ENCODE measurements around the gene ZCCHC2. TPM values are rescaled to one million over a fixed set of nuclear protein-coding genes. Genes with fewer than 3 reads are reported as not detected.

The ZCCHC2 gene
- total RNA-seq, 2 donors from 2014 or later, result 45.4 to 50.4 TPM

DNA sequence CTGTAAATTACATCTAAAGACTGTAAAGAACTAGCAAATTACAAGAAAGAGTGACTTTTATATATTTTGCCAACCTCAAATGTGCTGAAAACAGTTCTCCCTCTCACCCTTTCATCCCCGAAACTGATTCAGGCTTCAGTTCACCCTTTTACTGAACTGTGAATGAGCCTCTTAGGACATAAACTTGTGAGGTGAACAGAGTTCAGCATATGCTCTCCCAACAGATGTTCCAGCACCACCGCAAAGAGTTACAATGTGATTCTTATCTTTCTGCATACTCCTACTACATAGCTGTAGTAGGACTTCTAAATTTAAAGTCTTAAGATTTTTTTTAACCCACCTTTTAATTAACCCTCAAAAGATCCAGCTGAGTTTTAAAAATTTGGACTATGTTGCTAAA, 1.2 kb upstream of the ZCCHC2 start:
- Mint-ChIP-seq H3K4me1 (peaks cover 10% of the 10 kb centered on the region), H3K27me3 (no peaks in the 10 kb centered on the region), H3K9me3 (no peaks in the 10 kb centered on the region), H3K4me3 (peak overlapping the region; percentile 83), H3K36me3 (ENCODE audit: low read depth) (peaks cover 18% of the 10 kb centered on the region), H3K27ac (peak overlapping the region; percentile 89)
- no peak for ATAC-seq (replicated peaks)

DNA sequence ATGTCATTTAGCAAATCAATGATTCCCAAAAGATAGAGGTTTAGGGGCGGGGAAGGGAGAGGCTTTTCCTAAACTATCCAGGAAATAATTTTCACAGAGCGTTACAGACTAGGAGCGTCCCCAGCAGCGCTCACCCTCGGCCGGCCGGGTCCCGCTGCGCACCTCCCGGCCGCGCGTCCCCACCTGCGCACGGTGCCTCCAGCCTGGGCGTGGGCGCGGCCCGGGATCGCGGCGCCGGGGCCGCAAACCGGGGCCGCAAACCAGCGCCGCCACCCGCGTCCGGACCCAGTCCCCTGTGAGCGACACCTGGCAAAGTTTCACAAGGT, 684 bp upstream of the ZCCHC2 start:
- Mint-ChIP-seq H3K4me1 (peaks cover 10% of the 10 kb centered on the region), H3K4me3 (peak overlapping the region; percentile 83), H3K36me3 (ENCODE audit: low read depth) (peaks cover 18% of the 10 kb centered on the region), H3K9me3 (no peaks in the 10 kb centered on the region), H3K27ac (peak overlapping the region; percentile 89), H3K27me3 (no peaks in the 10 kb centered on the region)
- ATAC-seq (replicated peaks), result no peak

DNA sequence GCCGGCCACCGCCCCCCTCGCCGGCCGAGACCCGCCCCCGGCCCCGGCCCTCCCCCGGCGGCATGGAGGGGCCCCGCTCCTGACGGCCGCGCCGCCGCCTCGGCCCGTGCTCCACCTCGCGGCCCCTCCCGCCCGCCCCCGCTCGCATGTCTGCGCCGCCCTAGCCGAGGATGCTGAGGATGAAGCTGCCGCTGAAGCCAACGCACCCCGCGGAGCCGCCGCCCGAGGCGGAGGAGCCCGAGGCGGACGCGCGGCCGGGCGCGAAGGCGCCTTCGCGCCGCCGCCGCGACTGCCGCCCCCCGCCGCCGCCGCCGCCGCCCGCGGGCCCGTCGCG, 397 bp downstream of the ZCCHC2 start:
- H3K36me3 Mint-ChIP-seq (ENCODE audit: low read depth), result peaks cover 18% of the 10 kb centered on the region

DNA sequence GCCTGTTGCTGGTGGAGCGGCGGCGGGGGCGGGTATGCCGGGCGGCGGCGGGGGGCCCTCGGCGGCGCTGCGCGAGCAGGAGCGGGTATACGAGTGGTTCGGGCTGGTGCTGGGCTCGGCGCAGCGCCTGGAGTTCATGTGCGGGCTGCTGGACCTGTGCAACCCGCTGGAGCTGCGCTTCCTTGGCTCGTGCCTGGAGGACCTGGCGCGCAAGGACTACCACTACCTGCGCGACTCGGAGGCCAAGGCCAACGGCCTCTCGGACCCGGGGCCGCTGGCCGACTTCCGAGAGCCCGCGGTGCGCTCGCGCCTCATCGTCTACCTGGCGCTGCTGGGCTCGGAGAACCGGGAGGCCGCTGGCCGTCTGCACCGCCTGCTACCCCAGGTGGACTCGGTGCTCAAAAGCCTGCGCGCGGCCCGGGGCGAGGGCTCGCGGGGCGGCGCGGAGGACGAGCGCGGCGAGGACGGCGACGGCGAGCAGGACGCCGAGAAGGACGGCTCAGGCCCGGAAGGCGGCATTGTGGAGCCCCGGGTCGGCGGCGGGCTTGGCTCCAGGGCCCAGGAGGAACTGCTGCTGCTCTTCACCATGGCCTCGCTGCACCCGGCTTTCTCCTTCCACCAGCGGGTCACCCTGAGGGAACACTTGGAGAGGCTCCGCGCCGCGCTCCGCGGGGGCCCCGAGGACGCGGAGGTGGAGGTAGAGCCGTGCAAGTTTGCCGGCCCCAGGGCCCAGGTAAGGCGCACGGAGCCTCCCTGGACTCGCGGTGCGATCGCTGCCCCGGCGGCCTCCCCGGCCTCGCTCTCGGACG, 1.0 kb downstream of the ZCCHC2 start:
- no peaks in the 10 kb centered on the region for H3K9me3 Mint-ChIP-seq
- H3K36me3 Mint-ChIP-seq (ENCODE audit: low read depth), result peaks cover 18% of the 10 kb centered on the region
- H3K4me1 Mint-ChIP-seq, result peaks cover 10% of the 10 kb centered on the region
- peak overlapping the region; percentile 96 for H3K4me3 Mint-ChIP-seq
- H3K27ac Mint-ChIP-seq, result no peak overlapping the region
- no peaks in the 10 kb centered on the region for H3K27me3 Mint-ChIP-seq
- peak; percentile 4 for ATAC-seq (replicated peaks)

More for the DNA sequence above, 397 bp downstream of the ZCCHC2 start:
- peak overlapping the region; percentile 83 for H3K4me3 Mint-ChIP-seq
- H3K4me1 Mint-ChIP-seq, result peaks cover 10% of the 10 kb centered on the region
- no peaks in the 10 kb centered on the region for H3K9me3 Mint-ChIP-seq
- H3K27ac Mint-ChIP-seq, result no peak overlapping the region
- no peak for ATAC-seq (replicated peaks)
- H3K27me3 Mint-ChIP-seq, result no peaks in the 10 kb centered on the region

DNA sequence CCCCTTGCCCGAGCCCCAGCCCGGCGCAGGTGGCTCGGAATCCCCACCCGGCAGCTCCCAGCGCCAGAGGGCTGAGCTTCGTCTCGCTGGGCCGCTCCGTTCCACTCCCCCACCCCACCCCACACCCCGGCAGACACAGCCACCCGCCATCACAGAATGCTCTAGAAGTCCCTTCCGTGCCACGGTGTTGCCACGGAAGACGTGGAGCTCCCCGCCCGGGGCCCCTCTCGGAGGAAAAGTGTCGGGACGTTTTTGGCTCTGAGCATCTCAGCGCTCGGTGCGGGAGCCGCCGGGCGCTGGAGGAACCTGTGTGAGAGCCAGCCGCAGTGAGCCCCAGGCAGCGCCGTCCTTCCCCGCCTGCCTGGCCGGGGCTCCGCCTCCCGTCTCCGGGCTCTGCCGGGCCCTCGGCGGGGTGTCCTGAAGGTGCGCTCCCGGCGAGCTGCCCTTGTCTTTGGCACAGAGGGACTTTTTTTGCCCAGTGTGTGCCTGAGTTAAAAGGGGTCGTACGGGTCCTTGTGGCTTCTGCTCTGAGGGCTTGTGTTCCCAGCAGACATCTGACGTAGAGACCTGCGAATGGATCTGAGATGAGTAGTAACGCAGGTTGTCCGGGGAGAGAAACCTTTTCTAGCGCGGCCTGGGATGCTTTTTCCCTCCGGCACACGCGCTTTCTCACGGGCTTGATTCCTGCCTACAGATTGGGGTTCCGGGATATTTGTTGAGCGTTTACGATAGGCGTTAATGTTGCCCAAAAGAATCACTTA, 1.8 kb downstream of the ZCCHC2 start:
- Mint-ChIP-seq H3K9me3 (no peaks in the 10 kb centered on the region), H3K27me3 (no peaks in the 10 kb centered on the region), H3K4me1 (peaks cover 14% of the 10 kb centered on the region), H3K36me3 (ENCODE audit: low read depth) (peaks cover 18% of the 10 kb centered on the region), H3K27ac (peak overlapping the region; percentile 93), H3K4me3 (peak overlapping the region; percentile 96)
- peak; percentile 15 for ATAC-seq (replicated peaks)

DNA sequence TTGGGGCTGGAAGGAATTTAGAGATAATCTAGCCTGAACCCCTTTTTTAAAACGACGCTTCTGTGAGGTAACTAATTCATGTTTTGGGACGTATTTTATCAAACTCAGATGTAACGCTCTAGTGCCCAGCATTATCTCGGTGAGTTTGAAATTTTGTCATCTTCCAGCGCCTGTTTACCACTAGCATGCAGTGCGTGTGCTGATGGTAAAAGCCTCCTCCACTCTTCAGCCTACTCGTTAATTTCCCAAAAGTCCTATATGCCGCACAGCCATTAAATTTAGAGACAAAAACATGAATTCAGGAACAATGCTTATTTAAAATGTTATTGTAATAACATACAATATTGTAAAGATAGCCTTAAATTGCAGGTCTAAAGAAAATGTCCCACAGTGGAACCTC, 2.8 kb downstream of the ZCCHC2 start:
- Mint-ChIP-seq H3K36me3 (ENCODE audit: low read depth) (peaks cover 28% of the 10 kb centered on the region), H3K9me3 (no peaks in the 10 kb centered on the region), H3K27me3 (no peaks in the 10 kb centered on the region), H3K4me3 (peak overlapping the region; percentile 96), H3K27ac (peak overlapping the region; percentile 93), H3K4me1 (peaks cover 20% of the 10 kb centered on the region)
- ATAC-seq (replicated peaks), result no peak

DNA sequence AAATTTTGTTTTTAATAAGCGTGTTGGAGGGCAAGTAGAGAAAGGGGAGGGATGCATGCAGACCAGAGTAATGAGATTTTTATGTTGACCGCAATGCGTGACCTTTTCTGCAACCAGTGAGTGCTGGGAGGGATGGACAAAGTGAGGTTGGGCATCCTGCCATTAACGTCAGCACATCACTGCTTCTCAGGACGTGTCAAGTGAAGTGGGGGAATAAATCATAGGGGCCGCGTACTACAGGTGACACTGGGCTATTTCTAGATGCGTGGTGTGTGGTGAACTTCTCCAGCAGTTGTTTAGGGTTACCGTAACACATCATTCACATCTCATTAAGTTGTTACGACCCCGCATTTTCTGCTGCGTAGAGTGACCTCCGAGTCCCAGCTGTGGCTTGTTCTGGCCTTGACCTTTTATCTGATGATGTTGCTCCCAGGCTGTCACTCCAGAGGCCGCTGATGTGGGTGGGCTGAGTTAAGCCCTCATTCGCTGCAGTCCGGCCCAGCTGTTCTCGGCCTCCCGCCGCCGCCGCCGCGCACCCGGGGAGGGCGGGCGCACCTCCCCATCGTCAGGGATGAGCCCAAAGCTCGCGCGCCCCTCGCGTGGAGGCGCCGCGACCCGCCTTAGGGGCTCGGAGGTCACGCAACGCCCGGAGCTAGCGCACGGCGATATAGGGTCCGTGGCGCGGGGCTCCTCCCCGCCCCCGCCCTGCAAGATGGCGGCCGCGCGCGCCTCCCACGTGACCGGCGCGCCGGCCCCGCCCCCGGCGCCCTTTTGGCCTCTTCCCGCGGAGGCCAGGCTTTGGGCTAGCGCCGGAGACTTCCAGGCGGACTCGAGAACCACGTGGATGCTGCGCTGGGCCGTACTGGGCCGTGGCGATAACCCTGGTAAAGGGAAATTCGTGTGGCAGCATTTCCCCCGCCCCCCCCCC, 3.5 kb downstream of the ZCCHC2 start:
- ATAC-seq (replicated peaks), result peak; percentile 31
- Mint-ChIP-seq H3K4me1 (peaks cover 20% of the 10 kb centered on the region), H3K9me3 (no peaks in the 10 kb centered on the region)

DNA sequence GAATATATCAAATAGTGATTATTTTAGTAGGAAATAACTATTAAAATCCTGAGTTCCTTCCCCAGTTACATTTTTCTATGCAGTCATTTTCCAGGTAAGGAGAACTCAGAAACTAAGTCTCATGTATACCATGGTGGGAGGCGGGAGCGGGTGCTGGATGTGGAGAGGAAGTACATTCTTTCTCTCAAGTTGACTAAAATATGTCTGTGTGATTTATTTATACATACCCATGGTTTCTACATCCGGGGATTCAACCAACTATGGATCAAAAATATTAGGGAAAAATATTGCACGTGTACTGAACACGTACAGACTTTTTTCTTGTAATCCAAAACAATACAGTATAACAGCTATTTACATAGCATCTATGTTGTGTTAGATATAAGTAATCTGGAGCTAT, 6.8 kb downstream of the ZCCHC2 start:
- no peaks in the 10 kb centered on the region for H3K27me3 Mint-ChIP-seq
- H3K9me3 Mint-ChIP-seq, result no peaks in the 10 kb centered on the region
- peak overlapping the region; percentile 16 for H3K4me3 Mint-ChIP-seq
- peak overlapping the region; percentile 11 for H3K27ac Mint-ChIP-seq
- ATAC-seq (replicated peaks), result no peak
- H3K4me1 Mint-ChIP-seq, result peaks cover 31% of the 10 kb centered on the region
- peaks cover 42% of the 10 kb centered on the region for H3K36me3 Mint-ChIP-seq (ENCODE audit: low read depth)

More for the DNA sequence above, 3.5 kb downstream of the ZCCHC2 start:
- Mint-ChIP-seq H3K36me3 (ENCODE audit: low read depth) (peaks cover 31% of the 10 kb centered on the region), H3K27ac (peak overlapping the region; percentile 93), H3K27me3 (no peaks in the 10 kb centered on the region), H3K4me3 (peak overlapping the region; percentile 96)

DNA sequence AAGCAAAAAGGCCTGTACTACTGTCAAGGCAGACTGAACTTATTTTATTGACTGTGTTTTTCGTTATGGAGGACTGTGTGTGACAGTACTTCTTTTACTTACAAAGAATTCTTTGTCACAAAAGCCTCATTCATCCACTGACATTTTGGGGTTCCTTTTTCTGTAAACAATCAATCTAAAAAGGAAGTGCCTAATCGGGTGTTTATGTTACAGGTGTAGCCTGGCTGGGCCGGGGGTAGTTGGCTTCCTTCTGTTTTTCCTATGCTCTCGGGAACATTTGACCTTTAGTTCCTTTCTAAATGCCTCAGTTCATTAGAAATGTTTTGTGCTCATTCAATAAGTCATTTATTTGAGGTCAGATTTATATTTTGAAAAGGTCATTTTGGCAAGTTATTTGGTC, 8.3 kb downstream of the ZCCHC2 start:
- peak overlapping the region; percentile 32 for H3K27ac Mint-ChIP-seq
- H3K9me3 Mint-ChIP-seq, result no peaks in the 10 kb centered on the region
- H3K27me3 Mint-ChIP-seq, result no peaks in the 10 kb centered on the region
- H3K36me3 Mint-ChIP-seq (ENCODE audit: low read depth), result peaks cover 28% of the 10 kb centered on the region
- peak overlapping the region; percentile 19 for H3K4me3 Mint-ChIP-seq
- ATAC-seq (replicated peaks), result no peak
- H3K4me1 Mint-ChIP-seq, result peaks cover 32% of the 10 kb centered on the region

DNA sequence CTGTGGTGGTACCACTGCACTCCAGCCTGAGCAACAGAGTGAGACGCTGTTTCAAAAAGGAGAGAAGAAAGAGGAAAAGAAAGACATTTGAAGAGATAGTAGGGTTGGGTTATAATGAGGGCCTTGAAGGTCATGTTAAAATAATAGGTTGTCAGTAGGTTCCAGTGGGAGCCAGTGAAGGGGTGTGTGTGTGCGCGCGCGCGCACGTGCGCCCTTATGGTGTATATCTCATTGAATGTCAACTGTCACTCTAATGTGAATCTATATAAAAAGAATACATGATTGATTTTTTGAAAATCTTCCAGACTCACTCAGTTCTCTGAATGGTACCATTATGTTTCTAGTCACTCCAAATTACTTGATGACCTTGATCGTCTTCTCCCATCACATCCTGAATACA, 9.1 kb downstream of the ZCCHC2 start:
- no peaks in the 10 kb centered on the region for H3K9me3 Mint-ChIP-seq
- H3K27me3 Mint-ChIP-seq, result no peaks in the 10 kb centered on the region
- peaks cover 32% of the 10 kb centered on the region for H3K4me1 Mint-ChIP-seq
- peaks cover 25% of the 10 kb centered on the region for H3K36me3 Mint-ChIP-seq (ENCODE audit: low read depth)
- no peak overlapping the region for H3K4me3 Mint-ChIP-seq
- H3K27ac Mint-ChIP-seq, result no peak overlapping the region
- ATAC-seq (replicated peaks), result no peak

DNA sequence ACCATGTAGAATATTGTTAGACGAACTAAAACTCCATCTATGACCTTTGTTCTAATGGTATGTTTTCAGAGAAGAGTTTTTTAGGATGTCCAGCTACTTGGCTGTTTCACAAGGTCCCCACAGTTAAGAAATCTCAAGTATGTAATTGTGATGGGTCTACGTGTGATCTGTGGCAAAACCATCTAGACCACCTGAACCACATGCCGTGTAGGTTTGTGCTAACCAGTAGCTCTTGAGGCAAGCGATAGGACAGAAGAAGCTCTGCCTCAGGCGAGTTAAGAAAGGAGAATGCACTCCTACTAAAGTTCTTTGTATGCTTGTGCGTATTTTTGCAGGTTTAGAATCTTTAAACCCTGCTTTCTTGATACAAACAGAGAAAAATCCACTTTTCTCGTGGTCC, 13.2 kb downstream of the ZCCHC2 start:
- Mint-ChIP-seq H3K27ac (no peak overlapping the region), H3K4me1 (peaks cover 26% of the 10 kb centered on the region), H3K36me3 (ENCODE audit: low read depth) (peaks cover 42% of the 10 kb centered on the region), H3K27me3 (no peaks in the 10 kb centered on the region), H3K9me3 (no peaks in the 10 kb centered on the region), H3K4me3 (no peak overlapping the region)
- no peak for ATAC-seq (replicated peaks)

DNA sequence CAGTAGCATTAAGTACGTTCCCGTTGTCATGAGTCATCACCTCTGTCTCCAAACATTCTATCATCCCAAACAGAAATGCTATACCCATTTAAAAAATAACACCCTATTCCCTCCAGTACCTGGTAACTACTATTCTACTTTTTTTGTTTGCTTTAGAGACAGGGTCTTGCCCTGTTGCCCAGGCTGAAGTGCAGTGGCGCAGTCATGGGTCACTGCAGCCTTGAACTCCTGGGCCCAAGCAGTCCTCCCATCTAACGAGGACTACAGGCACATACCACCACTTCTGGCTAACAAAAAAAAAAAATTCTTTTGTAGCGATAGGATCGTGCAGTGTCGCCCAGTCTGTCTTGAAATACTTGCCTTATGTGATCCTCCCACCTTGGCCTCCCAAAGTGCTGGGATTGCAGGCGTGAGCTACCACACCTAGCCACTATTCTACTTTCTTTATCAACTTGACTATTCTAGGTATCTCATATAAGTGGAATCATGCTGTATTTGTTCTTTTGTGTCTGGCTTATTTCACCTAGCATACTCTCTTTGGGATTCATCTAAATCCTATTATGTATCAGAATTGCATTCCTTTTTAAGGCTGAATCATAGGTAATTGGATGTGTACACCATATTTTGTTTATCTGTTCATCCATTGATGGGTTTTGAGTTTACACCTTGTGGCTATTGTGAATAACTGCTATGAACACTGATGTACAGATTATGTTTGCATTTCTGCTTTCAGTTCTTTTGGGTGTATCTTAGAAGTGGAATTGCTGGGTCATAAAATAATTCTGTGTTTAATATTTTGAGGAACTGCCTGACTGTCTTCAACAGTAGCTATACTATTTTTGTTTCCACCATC, 14.4 kb downstream of the ZCCHC2 start:
- H3K36me3 Mint-ChIP-seq (ENCODE audit: low read depth), result peaks cover 40% of the 10 kb centered on the region
- no peak overlapping the region for H3K27ac Mint-ChIP-seq

DNA sequence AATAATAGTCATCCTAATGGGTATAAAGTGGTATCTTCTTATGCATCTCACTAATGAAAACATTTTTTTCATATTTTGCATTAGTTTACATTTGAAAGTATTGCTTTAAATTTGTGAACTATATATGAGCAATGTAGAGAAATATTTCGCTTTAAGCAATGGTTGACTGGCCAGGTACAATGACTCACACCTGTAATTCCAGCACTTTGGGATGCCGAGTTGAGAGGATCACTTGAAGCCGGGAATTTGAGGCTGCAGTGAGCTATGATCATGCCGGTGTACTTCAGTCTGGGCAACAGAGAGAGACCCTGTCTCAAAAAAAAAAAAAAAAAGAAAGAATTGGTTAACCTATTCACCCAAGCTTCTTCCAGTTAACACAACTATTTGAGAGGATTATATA, 15.1 kb downstream of the ZCCHC2 start:
- Mint-ChIP-seq H3K36me3 (ENCODE audit: low read depth) (peaks cover 44% of the 10 kb centered on the region), H3K9me3 (no peaks in the 10 kb centered on the region), H3K4me1 (peaks cover 15% of the 10 kb centered on the region), H3K4me3 (no peak overlapping the region), H3K27me3 (no peaks in the 10 kb centered on the region), H3K27ac (no peak overlapping the region)
- no peak for ATAC-seq (replicated peaks)

More for the DNA sequence above, 14.4 kb downstream of the ZCCHC2 start:
- Mint-ChIP-seq H3K27me3 (no peaks in the 10 kb centered on the region), H3K4me3 (no peak overlapping the region), H3K9me3 (no peaks in the 10 kb centered on the region), H3K4me1 (peaks cover 18% of the 10 kb centered on the region)
- peak; percentile 24 for ATAC-seq (replicated peaks)

DNA sequence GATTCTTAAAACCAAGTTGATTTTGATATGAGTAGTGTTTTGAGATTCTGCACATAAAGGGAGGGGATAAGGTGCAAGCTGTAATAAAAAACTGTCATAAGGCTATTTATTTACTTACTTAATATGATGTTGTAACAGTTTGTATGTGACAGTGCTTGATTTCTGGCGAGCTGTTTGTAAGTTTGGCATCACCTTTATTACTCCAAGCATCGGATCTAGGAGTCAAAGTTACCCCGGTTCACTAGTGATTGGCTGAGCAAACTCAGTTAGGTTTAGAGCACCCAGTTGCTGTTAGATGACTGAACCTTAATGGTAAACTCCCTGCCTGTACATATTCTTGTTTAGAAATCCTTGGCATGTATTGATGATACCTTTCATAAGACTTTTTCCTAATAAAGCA, 16.1 kb downstream of the ZCCHC2 start:
- H3K27me3 Mint-ChIP-seq, result no peaks in the 10 kb centered on the region
- ATAC-seq (replicated peaks), result no peak
- H3K4me1 Mint-ChIP-seq, result peaks cover 15% of the 10 kb centered on the region
- H3K4me3 Mint-ChIP-seq, result no peak overlapping the region
- peaks cover 53% of the 10 kb centered on the region for H3K36me3 Mint-ChIP-seq (ENCODE audit: low read depth)
- no peaks in the 10 kb centered on the region for H3K9me3 Mint-ChIP-seq
- H3K27ac Mint-ChIP-seq, result no peak overlapping the region
